Kidney glomerular epithelial cell (primary cell): Measurements from ENCODE around the gene GIGYF1.
"Not testable (repeated sequence)": the region's sequence is repeated elsewhere in the genome, so short reads cannot be mapped to it uniquely, and the experiment has no call there.

Experiments
- DNase-seq: peaks from one replicate; lab custom pipeline; 2025; lab: John Stamatoyannopoulos, UW

The GIGYF1 gene

DNA sequence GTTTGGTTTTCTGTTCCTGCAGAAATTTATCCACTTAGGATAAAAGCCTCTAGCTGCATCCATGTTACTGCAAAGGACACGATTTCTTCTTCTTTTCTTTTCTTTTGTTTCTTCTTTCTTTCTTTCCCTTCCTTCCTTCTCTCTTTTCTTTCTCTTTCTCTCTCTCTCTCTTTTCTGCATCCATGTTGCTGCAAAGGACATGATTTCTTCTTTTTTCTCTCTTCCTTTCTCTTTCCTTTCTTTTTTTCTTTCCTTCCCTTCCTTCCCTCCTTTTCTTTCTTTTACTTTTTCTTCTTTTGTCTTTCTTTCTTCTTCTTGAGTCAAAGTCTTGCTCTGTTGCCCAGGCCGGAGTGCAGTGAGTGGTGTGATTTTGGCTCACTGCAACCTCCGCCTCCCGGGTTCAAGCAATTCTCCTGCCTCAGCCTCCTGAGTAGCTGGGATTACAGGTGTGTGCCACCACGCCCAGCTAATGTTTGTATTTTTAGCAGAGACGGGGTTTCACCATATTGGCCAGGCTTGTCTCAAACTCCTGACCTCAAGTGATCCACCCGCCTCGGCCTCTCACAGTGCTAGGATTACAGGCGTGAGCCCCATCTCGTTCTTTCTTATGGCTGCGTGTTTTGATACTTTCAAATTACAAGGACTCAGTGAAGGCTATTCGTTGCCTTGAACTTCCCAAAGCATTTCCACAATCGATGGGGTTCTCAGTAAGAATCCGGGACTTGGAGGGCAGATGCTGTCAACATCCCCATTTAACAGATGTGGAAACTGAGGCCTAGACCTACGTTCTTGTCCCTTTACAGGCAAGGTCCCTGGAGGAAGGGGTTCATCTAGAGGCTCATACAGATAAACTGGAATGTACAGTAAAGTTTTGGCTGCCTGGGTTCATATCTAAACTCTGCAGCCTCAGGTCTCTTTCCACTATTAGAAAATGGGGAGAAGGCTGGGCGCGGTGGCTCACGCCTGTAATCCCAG is 22.4 kb downstream of the GIGYF1 start:
- no peak for DNase-seq

DNA sequence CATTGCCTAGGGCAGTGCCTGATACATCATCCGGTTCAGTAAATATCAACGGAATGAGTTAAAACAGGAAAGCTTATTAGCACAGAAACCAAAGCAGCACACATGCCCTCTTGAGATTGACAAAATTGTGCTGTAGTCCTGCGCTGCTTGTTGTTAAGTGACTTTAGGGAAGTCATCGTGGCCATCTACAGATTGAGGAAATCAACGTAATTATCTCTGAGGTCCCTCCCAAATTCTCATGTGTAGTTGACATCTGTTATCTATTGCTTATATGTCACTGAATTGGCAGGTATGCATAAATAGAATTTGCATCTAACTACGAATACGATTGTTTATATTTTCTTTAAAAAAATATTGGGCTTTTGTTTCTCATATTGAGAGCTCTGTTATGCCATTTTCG is 24.0 kb downstream of the GIGYF1 start:
- DNase-seq, result no peak

DNA sequence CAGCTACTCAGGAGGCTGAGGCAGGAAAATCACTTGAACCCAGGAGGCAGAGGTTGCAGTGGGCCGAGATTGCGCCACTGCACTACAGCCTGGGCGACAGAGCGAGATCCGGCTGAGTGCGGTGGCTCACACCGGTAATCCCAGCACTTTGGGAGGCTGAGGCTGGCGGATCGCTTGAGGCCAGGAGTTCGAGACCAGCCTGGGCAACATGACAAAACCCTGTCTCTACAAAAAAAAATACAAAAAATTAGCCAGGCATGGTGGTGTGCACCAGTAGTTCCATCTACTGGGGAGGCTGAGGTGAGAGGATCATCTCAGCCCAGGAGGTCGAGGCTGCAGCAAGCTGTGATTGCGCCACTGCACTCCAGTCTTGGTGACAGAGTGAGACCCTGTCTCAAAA is 24.9 kb downstream of the GIGYF1 start:
- DNase-seq, result not testable (repeated sequence)

DNA sequence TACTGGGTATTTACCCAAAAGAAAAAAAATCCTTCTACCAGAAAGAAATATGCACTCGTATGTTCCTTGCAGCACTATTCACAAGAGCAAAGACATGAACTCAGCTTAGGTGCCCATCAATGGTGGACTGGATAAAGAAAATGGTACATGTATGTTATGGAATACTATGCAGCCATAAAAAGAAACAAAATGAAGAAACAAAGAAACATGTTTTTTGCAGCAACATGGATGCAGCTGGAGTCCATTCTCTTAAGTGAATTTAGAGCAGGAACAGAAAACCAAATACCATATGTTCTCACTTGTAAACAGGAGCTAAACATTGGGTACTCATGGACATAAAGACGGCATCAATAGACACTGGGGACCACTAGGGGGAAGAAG is 26.0 kb downstream of the GIGYF1 start:
- no peak for DNase-seq

DNA sequence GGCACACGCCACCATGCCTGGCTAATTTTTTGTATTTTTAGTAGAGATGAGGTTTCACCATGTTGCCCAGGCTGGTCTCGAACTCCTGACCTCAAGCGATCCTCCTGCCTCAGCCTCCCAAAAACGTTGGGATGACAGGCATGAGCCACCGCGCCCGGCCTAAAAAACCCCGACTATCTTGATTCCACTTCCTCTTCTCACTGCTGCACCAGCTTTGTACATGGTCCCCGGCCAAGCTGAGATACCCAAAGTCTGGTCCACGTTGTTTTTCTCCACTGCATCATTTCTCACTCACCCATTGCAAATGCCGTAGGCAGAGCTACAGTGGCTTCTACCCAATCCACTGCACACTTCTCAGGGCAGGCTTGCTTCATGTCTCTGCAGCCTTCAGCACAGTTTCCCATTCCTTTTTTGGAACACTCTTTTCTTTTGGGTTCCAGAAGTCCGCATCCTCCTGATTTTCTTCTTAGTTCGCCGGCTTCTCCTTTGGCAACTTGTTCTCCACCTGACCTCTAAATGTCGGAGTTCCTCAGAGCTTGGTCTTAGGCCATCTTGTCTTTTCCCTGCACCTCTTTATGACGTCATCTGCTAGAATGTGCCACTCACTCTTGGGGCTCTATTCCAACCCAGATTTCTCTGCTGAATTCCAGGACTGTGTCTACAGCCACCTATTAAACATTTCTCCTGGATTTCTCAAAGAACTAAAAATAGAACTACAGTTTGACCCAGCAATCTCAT is 26.6 kb downstream of the GIGYF1 start:
- DNase-seq, result no peak

DNA sequence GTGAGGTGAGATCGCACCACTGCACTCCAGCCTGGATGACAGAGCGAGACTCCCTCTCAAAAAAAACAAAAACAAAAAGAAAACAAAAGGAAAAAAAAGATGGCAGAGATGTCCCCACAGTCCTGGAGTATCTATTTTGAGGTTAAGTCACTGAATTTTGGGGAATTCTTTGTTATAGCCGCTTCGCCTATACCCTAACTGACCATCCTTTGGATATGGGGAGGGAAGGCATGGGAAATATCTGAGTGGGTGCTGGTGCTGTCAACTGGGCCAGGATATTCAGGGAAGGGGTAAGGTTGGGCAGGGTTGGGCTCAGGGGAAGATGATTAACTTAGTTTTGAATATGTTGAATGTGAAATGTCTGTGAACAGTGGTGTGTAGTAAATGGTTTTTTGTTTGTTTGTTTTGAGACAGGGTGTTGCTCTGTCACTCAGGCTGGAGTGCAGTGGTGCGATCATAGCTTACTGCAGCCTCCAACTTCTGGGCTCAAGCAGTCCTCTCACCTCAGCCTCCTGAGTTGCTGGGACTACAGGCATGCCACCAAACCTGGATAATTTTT is 28.8 kb downstream of the GIGYF1 start:
- DNase-seq, result no peak

DNA sequence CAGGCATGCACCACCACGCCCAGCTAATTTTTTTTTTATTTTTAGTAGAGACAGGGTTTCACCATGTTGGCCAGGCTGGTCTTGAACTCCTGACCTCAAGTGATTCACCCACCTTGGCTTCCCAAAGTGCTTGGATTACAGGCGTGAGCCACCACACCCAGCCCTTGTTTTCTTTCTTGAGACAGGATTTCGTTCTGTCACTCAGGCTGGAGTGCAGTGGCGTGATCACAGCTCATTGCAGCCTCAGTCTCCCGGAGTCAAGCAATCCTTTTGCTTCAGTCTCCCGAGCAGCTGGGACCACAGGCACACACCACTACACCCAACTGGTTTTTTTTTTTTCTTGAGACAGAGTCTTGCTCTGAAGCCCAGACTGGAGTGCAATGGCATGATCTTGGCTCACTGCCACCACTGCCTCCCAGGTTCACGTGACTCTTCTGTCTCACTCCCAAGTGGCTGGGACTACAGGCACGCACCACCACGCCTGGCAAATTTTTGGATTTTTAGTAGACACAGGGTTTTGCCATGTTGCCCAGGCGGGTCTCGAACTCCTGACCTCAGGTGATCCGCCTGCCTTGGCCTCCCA is 31.8 kb downstream of the GIGYF1 start:
- not testable (repeated sequence) for DNase-seq

DNA sequence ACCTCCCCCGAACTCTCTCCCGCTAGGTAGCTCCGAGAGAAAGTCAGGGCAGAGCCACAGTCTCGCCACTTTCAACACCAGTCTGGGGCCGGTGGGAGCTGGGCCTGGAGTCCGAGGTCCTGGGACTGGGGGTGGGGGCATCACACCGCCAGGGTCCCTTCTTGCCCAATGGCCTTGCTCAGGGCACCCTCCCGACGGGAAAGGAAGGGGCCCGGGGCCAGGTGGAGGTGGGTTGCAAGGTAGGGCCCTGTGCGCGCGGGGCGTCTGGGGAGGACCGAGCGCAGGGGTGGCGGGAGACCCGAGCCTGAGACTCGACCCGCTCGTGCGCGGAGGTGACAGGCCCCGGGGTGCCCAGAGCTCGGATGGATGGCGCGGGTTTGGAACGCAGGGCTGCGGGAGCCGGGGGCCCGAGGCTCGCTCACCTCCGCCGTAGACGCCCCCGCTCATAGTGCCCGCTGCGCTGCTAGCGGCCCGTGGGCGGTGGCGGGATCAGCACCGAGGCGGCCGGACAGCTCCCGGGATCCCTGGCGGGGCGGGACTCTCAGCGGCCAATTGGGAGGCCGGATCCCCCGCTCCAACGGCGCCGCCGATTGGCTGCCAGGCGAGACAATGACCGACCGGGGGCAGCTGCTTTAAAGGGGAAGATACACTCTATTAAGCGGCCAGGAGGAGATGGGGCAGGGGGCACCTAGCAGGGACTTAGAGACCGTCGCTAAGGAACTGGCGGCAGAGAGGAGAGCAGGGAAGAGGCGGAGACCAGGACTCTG is 38.0 kb downstream of the GIGYF1 start, which contains the start of gene ACTL6B:
Gene ACTL6B, minus strand, starts transcription at position 541 of the 767 bp plus-strand sequence. Its CDS starts 94 bp downstream, at position 447.
- no peak for DNase-seq

DNA sequence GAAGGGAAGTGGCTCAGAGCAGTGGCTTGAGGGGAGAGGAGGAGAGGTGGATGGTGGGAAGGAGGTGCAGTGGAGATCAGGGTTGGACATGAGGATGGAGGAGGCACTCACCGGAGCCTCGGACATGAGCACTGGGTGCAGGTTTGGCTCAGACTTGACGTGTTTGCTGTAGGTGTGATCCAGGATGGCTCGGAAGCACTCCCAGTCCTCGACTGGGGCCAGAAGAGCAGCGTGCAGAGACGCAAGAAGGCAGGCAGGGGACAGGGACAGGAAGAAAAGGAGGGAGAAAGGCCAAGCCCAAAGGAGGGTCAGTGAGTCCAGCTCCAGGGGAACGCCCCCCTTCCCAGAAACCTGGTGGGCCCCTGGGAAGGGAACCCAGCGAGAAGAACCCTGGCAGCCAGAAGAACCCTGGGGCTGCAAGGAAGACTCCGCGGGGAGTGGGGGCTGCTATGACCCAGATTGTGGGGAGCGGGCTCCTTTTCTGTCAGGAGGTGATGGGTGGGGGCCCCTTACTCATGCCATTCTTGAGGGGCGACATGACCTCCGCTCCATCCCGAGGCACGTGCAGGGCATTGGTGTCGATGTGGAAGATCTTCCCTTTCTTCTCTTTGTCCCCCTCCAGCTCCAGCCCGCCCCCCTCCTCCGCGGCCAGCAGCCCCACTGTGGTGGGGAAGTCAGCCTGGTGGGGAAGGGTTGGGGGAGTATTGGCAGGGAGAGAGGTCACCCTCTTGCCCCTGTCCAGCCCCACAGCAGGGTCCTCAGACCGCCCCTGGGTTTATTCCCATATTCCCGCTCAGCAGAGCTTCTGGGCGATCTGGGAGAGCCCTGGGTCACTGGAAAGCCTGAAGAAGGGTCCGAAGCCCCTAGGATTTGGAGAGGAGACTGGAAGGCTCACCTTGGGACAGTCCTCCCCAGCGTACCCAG is 38.9 kb downstream of the GIGYF1 start:
- DNase-seq, result no peak

DNA sequence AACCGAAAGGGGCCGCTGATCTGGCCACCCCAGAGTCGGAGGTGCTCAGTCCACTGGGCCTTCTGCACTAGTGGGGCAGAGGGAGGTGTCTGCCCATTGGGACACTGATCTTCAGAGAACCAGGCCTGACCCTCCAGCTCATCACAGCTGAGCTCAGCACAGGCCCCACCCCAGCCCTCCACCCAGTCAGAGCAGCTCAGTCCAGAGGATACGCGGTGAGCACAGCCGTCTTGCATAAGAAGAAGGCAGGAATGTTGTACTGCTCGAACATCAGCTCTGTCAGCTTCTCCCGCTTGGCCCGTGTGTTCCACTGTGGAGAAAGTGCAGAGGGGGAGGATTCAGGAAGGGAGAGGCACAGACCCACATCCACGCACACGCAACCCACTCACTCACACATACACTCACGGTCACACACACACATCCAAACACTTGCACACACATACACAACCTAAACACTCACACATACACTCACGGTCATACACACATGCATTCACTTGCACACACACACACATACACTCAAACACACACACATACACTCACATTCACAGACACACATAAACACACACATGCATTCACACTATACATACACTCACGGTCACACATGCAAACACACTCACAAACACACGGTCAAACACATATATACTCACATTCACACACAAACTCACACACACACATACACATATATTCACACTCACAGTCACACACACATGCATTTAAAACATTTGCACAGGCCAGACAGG is 44.1 kb downstream of the GIGYF1 start:
- DNase-seq, result no peak

DNA sequence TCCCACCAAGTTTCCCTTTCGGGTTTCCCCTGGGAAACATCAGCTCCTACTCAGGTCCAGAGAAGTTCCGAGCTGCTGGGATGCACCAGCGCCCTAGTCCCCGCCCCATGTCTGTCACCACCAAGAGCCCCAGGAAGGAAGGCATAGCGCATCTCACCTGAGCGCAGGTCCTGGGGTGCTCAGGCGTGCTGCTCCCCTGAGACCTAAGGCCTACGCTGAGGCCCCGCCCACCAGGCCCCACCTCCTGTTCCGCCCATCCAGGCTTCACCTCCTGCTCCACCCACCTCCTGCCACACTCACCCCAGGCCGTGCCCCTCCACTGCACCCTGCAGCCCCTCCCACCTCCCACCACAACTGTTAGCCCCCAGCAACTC is 51.5 kb downstream of the GIGYF1 start:
- no peak for DNase-seq

DNA sequence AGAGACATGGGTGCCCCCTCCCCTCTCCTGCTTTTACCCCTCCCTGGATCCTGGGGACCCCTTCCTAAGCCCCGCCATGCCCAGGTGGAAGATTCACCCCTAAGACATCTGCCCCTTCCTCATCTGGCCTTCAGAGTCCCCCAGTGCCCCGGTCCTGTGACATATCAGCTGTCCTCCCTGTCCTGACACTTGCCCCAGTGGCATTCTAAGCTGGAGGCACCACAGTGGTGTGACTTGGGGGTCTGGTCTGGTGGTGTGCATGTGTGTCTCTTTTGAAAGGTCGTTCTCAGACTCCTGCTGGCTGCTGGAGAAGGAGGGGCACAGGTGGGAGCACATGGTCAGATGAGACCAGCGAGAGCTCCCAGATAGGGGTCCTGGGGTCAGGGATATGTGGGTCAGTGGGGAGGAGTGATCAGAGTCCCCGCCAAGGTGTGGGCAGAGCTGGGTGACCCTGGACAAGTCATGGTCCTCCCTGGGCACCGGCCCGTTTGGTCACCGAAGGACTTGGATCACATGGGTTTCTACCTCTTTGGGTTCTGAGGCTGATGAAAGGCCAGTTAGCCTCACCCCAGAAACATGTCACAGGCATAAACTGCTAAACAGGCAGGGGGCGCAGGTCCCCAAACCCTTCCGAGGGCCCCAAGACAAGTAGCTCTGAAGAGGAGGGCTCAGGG is 52.1 kb downstream of the GIGYF1 start:
- DNase-seq, result no peak

DNA sequence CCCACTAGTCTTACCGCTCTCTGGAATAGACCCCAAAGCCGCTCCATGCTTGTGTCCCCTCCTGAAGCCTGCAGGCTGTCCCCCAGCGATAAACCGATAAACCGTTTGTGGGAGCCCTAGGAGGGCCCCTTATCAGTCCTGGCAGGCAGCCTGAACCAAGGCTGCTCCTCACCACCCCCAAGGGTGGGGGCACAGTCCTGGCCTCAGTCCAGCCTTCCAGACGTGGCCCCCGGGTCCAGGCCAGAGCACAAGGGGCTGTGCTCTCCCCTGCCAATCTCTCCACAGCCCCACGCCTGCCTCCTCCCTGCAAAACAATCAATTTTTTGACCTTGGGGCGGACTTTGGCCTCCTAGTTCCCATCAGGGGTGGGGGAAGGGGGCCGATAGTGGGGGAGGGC is 52.6 kb downstream of the GIGYF1 start, which contains the start of gene TFR2:
Gene TFR2, minus strand, starts transcription at position 90 of the 397 bp plus-strand sequence. Its CDS starts 43 bp downstream, at position 47.
- no peak for DNase-seq

DNA sequence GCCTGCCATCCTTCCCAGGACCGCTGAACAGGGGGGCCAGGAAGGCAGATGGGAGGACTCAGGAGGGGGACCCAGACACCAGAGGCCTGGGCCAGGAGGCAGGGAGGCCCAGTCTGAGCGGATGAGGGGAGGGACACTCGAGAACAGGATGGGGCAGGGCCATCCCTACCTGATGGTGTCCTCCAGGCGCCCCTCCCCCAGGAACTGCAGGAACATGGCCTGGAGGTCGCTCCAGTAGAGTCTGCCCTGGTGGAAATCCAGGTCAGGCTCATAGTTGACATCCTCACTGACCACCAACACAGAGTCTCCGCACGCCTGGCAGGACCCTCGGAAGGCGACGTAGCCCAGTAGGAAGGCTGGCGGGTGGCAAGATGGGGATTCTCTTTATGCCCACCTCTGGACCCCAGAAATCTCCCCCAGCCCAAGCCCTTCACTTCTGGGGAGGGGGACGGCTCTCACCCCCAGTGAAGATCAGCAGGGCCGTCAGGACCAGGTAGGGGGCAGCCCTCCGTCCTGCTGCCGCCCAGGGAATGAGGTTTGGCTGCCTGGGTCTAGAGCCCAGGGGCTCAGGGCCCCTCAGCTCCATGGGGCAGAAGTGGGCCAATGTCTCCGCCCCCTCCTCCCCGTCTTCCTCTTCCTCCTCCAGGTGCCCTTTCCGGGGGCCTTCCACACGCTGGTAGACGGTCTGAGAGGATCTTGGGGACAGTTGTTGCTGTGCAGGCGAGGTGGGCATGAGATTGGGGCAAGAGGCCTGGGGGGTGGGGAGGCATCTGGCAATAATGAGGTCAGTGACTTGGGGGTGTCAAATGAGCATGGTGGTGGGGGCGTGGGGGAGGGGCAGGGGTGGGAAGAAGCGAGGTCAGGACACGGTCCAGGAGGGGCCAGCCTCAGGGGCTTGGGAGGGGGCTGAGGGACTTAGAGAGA is 53.3 kb downstream of the GIGYF1 start:
- no peak for DNase-seq

DNA sequence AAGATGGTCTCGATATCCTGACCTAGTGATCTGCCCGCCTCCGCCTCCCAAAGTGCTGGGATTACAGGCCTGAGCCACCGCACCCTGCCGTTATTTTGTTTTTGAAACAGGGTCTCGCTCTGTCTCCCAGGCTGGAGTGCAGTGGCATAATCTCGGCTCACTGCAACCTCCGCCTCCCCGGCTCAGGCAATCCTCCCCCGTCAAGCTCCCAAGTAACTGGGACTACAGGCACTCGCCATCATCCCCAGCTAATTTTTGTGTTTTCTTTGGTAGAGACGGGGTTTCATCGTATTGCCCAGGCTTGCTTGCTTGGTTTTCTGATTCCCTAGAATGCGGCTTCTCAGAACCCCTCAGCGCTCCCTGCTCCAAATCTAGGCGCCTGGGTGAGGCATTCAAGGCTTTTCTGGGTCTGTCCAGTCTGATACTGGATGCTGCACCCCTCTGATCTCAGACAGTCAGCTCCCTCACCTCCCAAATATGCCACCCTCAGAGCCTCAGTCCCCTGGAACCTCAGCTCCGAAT is 54.0 kb downstream of the GIGYF1 start:
- DNase-seq, result no peak

DNA sequence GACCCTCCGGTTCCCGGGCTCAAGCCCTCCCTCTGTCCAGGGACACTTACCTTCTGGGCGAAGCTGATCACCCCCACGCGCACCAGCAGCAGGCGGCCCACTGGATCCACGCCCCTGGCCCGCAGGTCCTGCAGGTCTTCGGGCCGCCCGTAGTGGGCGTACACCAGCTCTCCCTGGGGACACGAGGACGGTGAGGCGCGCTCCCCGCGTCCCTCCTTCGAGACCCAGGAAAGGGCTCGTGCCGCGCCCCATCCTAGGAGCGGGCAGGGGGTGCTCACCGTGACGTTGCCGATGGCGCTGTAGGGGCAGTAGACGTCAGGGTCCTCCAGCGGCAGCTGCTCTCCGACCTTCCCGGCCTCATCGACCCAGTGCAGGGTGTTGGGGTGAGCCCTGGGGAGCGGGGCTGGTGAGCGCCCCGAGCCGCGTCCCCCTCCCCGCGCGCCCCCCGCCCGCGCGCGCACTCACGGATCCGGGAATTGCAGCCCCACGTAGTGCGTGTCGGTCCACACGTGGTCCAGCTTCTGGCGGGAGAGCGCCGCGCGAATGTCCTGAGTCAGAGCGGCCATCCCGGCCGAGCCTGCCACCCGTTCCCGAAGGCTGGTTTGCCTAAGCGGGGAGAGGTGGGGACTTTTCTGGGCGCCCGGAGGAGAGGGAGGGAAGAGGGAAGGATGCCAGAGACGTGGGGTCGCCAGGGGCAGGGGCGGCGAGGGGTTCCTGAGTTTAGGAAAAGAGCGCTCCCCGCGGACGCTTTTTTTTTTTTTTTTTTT is 60.9 kb downstream of the GIGYF1 start:
- no peak for DNase-seq

DNA sequence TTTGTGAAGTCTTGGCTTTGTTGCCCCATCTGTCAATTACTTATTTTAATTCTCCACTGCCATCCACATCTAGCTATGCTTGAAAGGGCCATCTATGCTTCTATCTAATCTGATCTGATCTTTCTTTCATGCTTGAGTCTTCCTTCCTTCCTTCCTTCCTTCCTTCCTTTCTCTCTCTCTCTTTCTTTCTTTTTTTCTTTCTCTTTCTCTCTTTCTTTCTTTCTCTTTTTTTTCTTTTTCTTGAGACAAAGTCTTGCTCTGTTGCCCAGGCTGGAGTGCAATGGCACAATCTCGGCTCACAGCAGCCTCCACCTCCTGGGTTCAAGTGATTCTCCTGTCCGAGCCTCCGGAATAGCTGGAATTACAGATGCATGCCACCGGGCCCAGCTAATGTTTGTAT is 64.0 kb downstream of the GIGYF1 start:
- DNase-seq, result no peak
